HCT116 (cell line): ENCODE data around the gene C19orf44.

Source experiments
- EGR1 ChIP-seq: IDR thresholded peaks from 2 replicates; pipeline ENCODE4 v1.6.1; 2012; ENCODE audit warnings: low read depth
- EZH2 ChIP-seq: fragments of 200-600 bp; sonication (generic); IDR thresholded peaks from 2 replicates; pipeline ENCODE4 v1.6.1; 2017; ENCODE audit warnings: antibody characterized with exemption, mixed run types
- POLR2AphosphoS5 ChIP-seq: IDR thresholded peaks from 2 replicates; pipeline ENCODE4 v1.6.1; 2011; ENCODE audit warnings: mild to moderate bottlenecking, low read depth, low read length, moderate library complexity
- SRF ChIP-seq: IDR thresholded peaks from 2 replicates; pipeline ENCODE4 v1.6.1; 2012; ENCODE audit warnings: low read depth
- ZNF274 ChIP-seq: fragments of 200-500 bp; sonication (Bioruptor generic); IDR thresholded peaks from 2 replicates; pipeline ENCODE4 v1.6.1; 2014; ENCODE audit warnings: mild to moderate bottlenecking, low read depth, low read length, inconsistent platforms

- TF ChIP-seq ZNF274 = no peak
- TF ChIP-seq POLR2AphosphoS5 = no peak
- no peak for TF ChIP-seq SRF
- no peak for TF ChIP-seq EGR1
- no peak for TF ChIP-seq EZH2
These were observed 32.1 kb upstream of the C19orf44 start for GRCh38 chr19:16463991-16464575.
